Thyroid gland (tissue), 4 donors: ENCODE measurements around the gene STAT3. TPM values are rescaled to one million over a fixed set of nuclear protein-coding genes. Genes with fewer than 3 reads are reported as not detected.

Experiments used
- DNase-seq, 2 donors: peaks; one replicate each; pipeline ENCODE4 v3.0.0-alpha.2; 2019
- H3K27ac ChIP-seq, 3 donors: fragments of 200-600 bp; sonication (generic); 1 replicate in 2 of 3; 2 replicates in 1 of 3; pipeline ENCODE4 v1.5.1; 2016 to 2019; ENCODE audit warnings: mild to moderate bottlenecking in 1 of 3, moderate library complexity in 1 of 3
- H3K27me3 ChIP-seq: fragments of 200-600 bp; sonication (generic); one replicate; pipeline ENCODE4 v1.5.1; 2019
- H3K36me3 ChIP-seq, 2 donors: fragments of 200-600 bp; sonication (generic); one replicate each; pipeline ENCODE4 v1.5.1; 2016 to 2019
- H3K4me1 ChIP-seq, 2 donors: fragments of 200-600 bp; sonication (generic); one replicate each; pipeline ENCODE4 v1.5.1; 2017 to 2019
- H3K4me3 ChIP-seq, 3 donors: fragments of 200-600 bp; sonication (generic); replicated peaks in 1 of 3; 1 replicate in 2 of 3; 2 replicates in 1 of 3; pipeline ENCODE4 v1.5.1; 2016; ENCODE audit warnings: mild to moderate bottlenecking in 1 of 3
- H3K9me3 ChIP-seq: fragments of 200-600 bp; sonication (generic); one replicate; pipeline ENCODE4 v1.5.1; 2017
- CTCF ChIP-seq, 6 experiments: fragments of 200-600 bp in 3 of 6; fragments of 450-650 bp in 3 of 6; sonication (generic) in 3 of 6; IDR thresholded peaks; one replicate each; pipeline ENCODE4 v1.5.1; 2016 to 2019; ENCODE audit warnings: antibody characterized with exemption in 6 of 6, mild to moderate bottlenecking in 2 of 6, inconsistent platforms in 1 of 6, moderate library complexity in 1 of 6
- POLR2A ChIP-seq, 2 donors: fragments of 450-650 bp; IDR thresholded peaks; one replicate each; pipeline ENCODE4 v1.6.1; 2017; ENCODE audit warnings: antibody characterized with exemption in 2 of 2, mild to moderate bottlenecking in 2 of 2, moderate library complexity in 1 of 2
- WGBS, 2 donors: methylation state at CpG; one replicate each; pipeline ENCODE4 v1.1.5; 2017; 5-methylcytosine and 5-hydroxymethylcytosine counted together
- intact Hi-C: fragments of 100-400 bp; cut with DNase I; formaldehyde crosslinking; loops from one replicate; pipeline ENCODE4 v1.15.1; 2023
- total RNA-seq, 4 donors: library from RNA; depleted of rRNA; stranded (reverse); fragments of >200 nt; gene quantifications; one replicate each; pipeline ENCODE4 v1.2.3, GENCODE V29; 2016

Gene STAT3
- total RNA-seq, 4 donors from 2014 or later = 147 to 292 (median 206) TPM

- H3K27me3 ChIP-seq = no peaks in the 10 kb centered on the region
- WGBS, 2 donors = 90 to 93% methylated on average over 3 of the region's 3 CpGs
- H3K4me1 ChIP-seq = peaks cover 1 to 5% of the 10 kb centered on the region in 2 donors
- H3K36me3 ChIP-seq = peaks cover 82 to 83% of the 10 kb centered on the region in 2 donors
- no peak overlapping the region for H3K4me3 ChIP-seq
- DNase-seq = no peak
- peak in 2 of 6 experiments; percentile 8 to 19 for TF ChIP-seq CTCF (IDR thresholded peaks at IDR 0.05)
- TF ChIP-seq POLR2A (IDR thresholded peaks at IDR 0.05) = no peak
- H3K27ac ChIP-seq = no peak overlapping the region
- intact Hi-C loops = no loop called here
- no peaks in the 10 kb centered on the region for H3K9me3 ChIP-seq
Observed at GRCh38 chr17:42334677-42335076, 53.6 kb downstream of the STAT3 start.

DNA sequence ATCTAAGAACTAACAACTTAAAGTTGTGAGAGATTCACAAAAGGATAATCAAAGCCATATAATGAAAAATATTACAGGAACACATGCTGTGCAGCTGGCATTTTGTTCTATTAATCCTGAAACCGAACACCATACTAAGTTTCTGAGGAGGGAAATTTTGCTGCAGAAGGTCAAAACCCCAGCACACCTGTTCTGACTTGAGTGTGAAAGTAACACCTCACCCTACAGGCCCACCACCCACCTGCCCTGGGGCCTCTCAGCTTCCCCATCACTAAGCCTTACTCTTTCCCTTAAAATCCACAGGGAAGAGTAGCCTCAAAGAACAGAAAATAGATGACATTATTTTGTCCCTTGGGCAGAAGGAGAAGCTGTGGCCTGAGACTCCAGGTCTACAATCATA, 55.2 kb downstream of the STAT3 start:
- WGBS, 2 donors = 88 to 93% methylated on average over 1 of the region's 1 CpG
- Histone ChIP-seq H3K27ac (no peak overlapping the region), H3K36me3 (peaks cover 74 to 80% of the 10 kb centered on the region in 2 donors), H3K4me1 (peaks cover 8 to 21% of the 10 kb centered on the region in 2 donors), H3K27me3 (no peaks in the 10 kb centered on the region), H3K4me3 (no peak overlapping the region), H3K9me3 (no peaks in the 10 kb centered on the region)
- TF ChIP-seq POLR2A (IDR thresholded peaks at IDR 0.05) = no peak
- TF ChIP-seq CTCF (IDR thresholded peaks at IDR 0.05) = no peak
- intact Hi-C loops = no loop called here
- no peak for DNase-seq

GRCh38 chr17:42329025-42329976, 58.9 kb downstream of the STAT3 start:
- H3K9me3 ChIP-seq = no peaks in the 10 kb centered on the region
- H3K36me3 ChIP-seq = peaks cover 65 to 73% of the 10 kb centered on the region in 2 donors
- 48 to 49% methylated on average over 11 of the region's 11 CpGs for WGBS, 2 donors
- H3K27ac ChIP-seq = peak overlapping the region; percentile 65 to 79 (median 75)
- peak; percentile 60 to 65 for DNase-seq
- no peak overlapping the region for H3K4me3 ChIP-seq
- intact Hi-C loops = no loop called here
- peaks cover 8 to 21% of the 10 kb centered on the region in 2 donors for H3K4me1 ChIP-seq
- H3K27me3 ChIP-seq = no peaks in the 10 kb centered on the region
- TF ChIP-seq CTCF (IDR thresholded peaks at IDR 0.05) = no peak
- TF ChIP-seq POLR2A (IDR thresholded peaks at IDR 0.05) = peak in 1 of 2 donors; percentile 21

- Histone ChIP-seq H3K4me1 (peaks cover 8 to 19% of the 10 kb centered on the region in 2 donors), H3K27me3 (no peaks in the 10 kb centered on the region), H3K4me3 (no peak overlapping the region), H3K36me3 (peaks cover 47 to 67% of the 10 kb centered on the region in 2 donors), H3K27ac (peak overlapping the region in 2 of 3 donors; percentile 10 to 16), H3K9me3 (no peaks in the 10 kb centered on the region)
- intact Hi-C loops = no loop called here
- peak in 1 of 2 donors; percentile 64 for DNase-seq
- 74 to 85% methylated on average over 7 of the region's 7 CpGs for WGBS, 2 donors
- TF ChIP-seq CTCF (IDR thresholded peaks at IDR 0.05) = no peak
Observed at GRCh38 chr17:42325026-42325425, 63.2 kb downstream of the STAT3 start.

DNA sequence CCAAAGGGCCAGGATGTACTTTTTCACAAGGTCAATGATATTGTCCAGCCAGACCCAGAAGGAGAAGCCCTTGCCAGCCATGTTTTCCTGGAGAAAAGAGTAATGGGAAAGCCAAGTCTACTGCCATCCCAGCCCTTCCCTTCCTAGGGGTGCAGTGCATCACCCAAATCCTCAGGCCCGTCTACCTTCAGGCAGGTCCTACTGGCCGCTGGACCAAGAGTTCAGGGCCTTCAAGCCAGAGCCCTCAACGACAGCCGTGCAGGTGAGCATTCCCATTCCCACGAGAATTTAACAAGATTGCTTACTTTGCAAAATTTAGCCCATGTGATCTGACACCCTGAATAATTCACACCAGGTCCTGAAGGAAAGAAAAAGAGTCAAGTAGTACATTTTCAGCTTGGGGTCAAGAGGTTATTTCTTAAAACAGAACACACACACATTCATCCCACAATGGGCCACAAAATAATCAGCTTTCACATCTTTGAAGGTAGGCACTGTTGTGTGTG, 64.9 kb downstream of the STAT3 start:
- WGBS, 2 donors = 92% methylated on average over 5 of the region's 5 CpGs
- H3K27me3 ChIP-seq = no peaks in the 10 kb centered on the region
- H3K9me3 ChIP-seq = no peaks in the 10 kb centered on the region
- no peak for TF ChIP-seq POLR2A (IDR thresholded peaks at IDR 0.05)
- TF ChIP-seq CTCF (IDR thresholded peaks at IDR 0.05) = no peak
- DNase-seq = no peak
- H3K4me1 ChIP-seq = peaks cover 0 to 2% of the 10 kb centered on the region in 2 donors
- no peak overlapping the region for H3K4me3 ChIP-seq
- H3K36me3 ChIP-seq = peaks cover 42 to 70% of the 10 kb centered on the region in 2 donors
- intact Hi-C loops = loop anchor here (2.0 to 5.0 kb wide), 2 partner anchors 81 to 204 kb away; no protein-coding TSS in a partner anchor
- peak overlapping the region in 1 of 3 donors; percentile 12 for H3K27ac ChIP-seq
